Measurements from ENCODE around the gene HHIPL1. TPM values are rescaled to one million over a fixed set of nuclear protein-coding genes. Genes with fewer than 3 reads are reported as not detected.

The HHIPL1 gene
- total RNA-seq, 2 donors from 2014 or later, result 3.0 to 3.4 TPM

DNA sequence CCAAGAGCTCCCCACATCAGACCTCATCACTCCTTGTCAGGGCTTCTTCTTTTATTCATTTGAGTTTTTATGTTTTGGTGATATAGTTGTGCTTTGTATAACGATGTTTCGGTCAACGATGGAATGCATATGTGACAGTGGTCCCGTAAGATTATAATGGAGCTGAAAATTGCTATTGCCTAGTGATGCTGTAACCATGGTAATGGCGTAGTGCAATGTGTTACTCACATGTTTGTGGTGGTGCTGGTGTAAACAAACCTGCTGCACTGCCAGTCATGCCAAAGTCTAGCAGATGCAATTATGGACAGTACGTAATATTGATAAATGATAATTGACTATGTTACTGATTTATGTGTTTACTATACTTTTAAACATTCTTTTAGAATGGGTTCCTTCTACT, 55.5 kb downstream of the HHIPL1 start:
- H3K9me3 ChIP-seq (ENCODE audit: control insufficient read depth, low read length), result peaks cover 27% of the 10 kb centered on the region
- 89 to 95% methylated on average over 4 to 6 of the region's 6 CpGs for WGBS, 2 experiments (ENCODE audit: insufficient coverage in 1 of 2, insufficient read length in 1 of 2)
- peaks cover 22% of the 10 kb centered on the region for H3K9me3 Mint-ChIP-seq
- TF ChIP-seq, protein P1, sequence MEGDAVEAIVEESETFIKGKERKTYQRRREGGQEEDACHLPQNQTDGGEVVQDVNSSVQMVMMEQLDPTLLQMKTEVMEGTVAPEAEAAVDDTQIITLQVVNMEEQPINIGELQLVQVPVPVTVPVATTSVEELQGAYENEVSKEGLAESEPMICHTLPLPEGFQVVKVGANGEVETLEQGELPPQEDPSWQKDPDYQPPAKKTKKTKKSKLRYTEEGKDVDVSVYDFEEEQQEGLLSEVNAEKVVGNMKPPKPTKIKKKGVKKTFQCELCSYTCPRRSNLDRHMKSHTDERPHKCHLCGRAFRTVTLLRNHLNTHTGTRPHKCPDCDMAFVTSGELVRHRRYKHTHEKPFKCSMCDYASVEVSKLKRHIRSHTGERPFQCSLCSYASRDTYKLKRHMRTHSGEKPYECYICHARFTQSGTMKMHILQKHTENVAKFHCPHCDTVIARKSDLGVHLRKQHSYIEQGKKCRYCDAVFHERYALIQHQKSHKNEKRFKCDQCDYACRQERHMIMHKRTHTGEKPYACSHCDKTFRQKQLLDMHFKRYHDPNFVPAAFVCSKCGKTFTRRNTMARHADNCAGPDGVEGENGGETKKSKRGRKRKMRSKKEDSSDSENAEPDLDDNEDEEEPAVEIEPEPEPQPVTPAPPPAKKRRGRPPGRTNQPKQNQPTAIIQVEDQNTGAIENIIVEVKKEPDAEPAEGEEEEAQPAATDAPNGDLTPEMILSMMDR (conservative IDR thresholded peaks at IDR 0.05), result no peak
- no peak overlapping the region for H3K4me3 ChIP-seq (ENCODE audit: low read length)
- H3K27ac Mint-ChIP-seq, result no peak overlapping the region
- H3K27me3 Mint-ChIP-seq (ENCODE audit: insufficient read depth), result peaks cover 10% of the 10 kb centered on the region
- H3K36me3 ChIP-seq (ENCODE audit: control insufficient read depth, insufficient read depth, low read length), result no peaks in the 10 kb centered on the region
- no peaks in the 10 kb centered on the region for H3K4me1 Mint-ChIP-seq
- H3K4me1 ChIP-seq (ENCODE audit: control insufficient read depth, insufficient read depth, low read length), result no peaks in the 10 kb centered on the region
- no peak overlapping the region for H3K4me3 Mint-ChIP-seq
- DNase-seq, result no peak
- no peak overlapping the region for H3K27ac ChIP-seq (ENCODE audit: low read depth, low read length)
- H3K9ac ChIP-seq (ENCODE audit: extremely low read depth, low read length, poor library complexity, severe bottlenecking), result no peak overlapping the region
- no peaks in the 10 kb centered on the region for H3K27me3 ChIP-seq (ENCODE audit: control insufficient read depth, insufficient read depth, low read length, poor library complexity, severe bottlenecking)
- peaks cover 6% of the 10 kb centered on the region for H3K36me3 Mint-ChIP-seq (ENCODE audit: low read depth)

- Histone ChIP-seq H3K9ac (ENCODE audit: extremely low read depth, low read length, poor library complexity, severe bottlenecking) (no peak overlapping the region), H3K4me1 (ENCODE audit: control insufficient read depth, insufficient read depth, low read length) (no peaks in the 10 kb centered on the region), H3K36me3 (ENCODE audit: control insufficient read depth, insufficient read depth, low read length) (no peaks in the 10 kb centered on the region), H3K27me3 (ENCODE audit: control insufficient read depth, insufficient read depth, low read length, poor library complexity, severe bottlenecking) (no peaks in the 10 kb centered on the region), H3K27ac (ENCODE audit: low read depth, low read length) (no peak overlapping the region), H3K4me3 (ENCODE audit: low read length) (no peak overlapping the region), H3K9me3 (ENCODE audit: control insufficient read depth, low read length) (peaks cover 27% of the 10 kb centered on the region)
- Mint-ChIP-seq H3K27ac (no peak overlapping the region), H3K9me3 (peaks cover 22% of the 10 kb centered on the region), H3K4me3 (no peak overlapping the region), H3K4me1 (no peaks in the 10 kb centered on the region), H3K36me3 (ENCODE audit: low read depth) (peaks cover 6% of the 10 kb centered on the region), H3K27me3 (ENCODE audit: insufficient read depth) (peaks cover 7% of the 10 kb centered on the region)
- whole genome bisulfite sequencing, 2 experiments (ENCODE audit: insufficient coverage in 1 of 2, insufficient read length in 1 of 2), result 80% methylated on average over 1 of the region's 1 CpG; no CpG with 5 or more reads in 1 of the 2 experiments
- no peak for DNase-seq
- TF ChIP-seq, protein P1 (conservative IDR thresholded peaks at IDR 0.05), result no peak
Measured at GRCh38 chr14:99701260-99701659, 56.3 kb downstream of the HHIPL1 start.

- H3K9me3 ChIP-seq (ENCODE audit: control insufficient read depth, low read length), result peaks cover 27% of the 10 kb centered on the region
- Mint-ChIP-seq H3K4me1 (no peaks in the 10 kb centered on the region), H3K27me3 (ENCODE audit: insufficient read depth) (peaks cover 8% of the 10 kb centered on the region), H3K4me3 (no peak overlapping the region), H3K9me3 (peaks cover 22% of the 10 kb centered on the region), H3K36me3 (ENCODE audit: low read depth) (peaks cover 6% of the 10 kb centered on the region), H3K27ac (no peak overlapping the region)
- TF ChIP-seq, protein P1 (conservative IDR thresholded peaks at IDR 0.05), result no peak
- no peak for DNase-seq
- no peak overlapping the region for H3K4me3 ChIP-seq (ENCODE audit: low read length)
- no peaks in the 10 kb centered on the region for H3K4me1 ChIP-seq (ENCODE audit: control insufficient read depth, insufficient read depth, low read length)
- no peaks in the 10 kb centered on the region for H3K27me3 ChIP-seq (ENCODE audit: control insufficient read depth, insufficient read depth, low read length, poor library complexity, severe bottlenecking)
- no peak overlapping the region for H3K27ac ChIP-seq (ENCODE audit: low read depth, low read length)
- no peak overlapping the region for H3K9ac ChIP-seq (ENCODE audit: extremely low read depth, low read length, poor library complexity, severe bottlenecking)
- H3K36me3 ChIP-seq (ENCODE audit: control insufficient read depth, insufficient read depth, low read length), result no peaks in the 10 kb centered on the region
Measured at GRCh38 chr14:99702115-99702514, 57.2 kb downstream of the HHIPL1 start.
